Measurements from ENCODE around the gene CIBAR2.

CIBAR2 gene

GRCh38 chr16:85104821-85105391, 7.4 kb downstream of the CIBAR2 start:
- FAIRE-seq (peak; percentile 85), DNase-seq (ENCODE audit: insufficient read length, low spot score) (peak; percentile 44)

- FAIRE-seq = no peak
- DNase-seq (ENCODE audit: insufficient read length, low spot score) = no peak
Measured at GRCh38 chr16:85104147-85104546, 8.1 kb downstream of the CIBAR2 start.

GRCh38 chr16:85103114-85104079, 8.9 kb downstream of the CIBAR2 start:
- peak; percentile 65 for FAIRE-seq
- DNase-seq (ENCODE audit: insufficient read length, low spot score) = no peak

GRCh38 chr16:85101956-85102630, 10.2 kb downstream of the CIBAR2 start:
- DNase-seq (ENCODE audit: insufficient read length, low spot score) = no peak
- FAIRE-seq = no peak

- FAIRE-seq = no peak
- no peak for DNase-seq (ENCODE audit: insufficient read length, low spot score)
Measured at GRCh38 chr16:85100265-85100664, 12.0 kb downstream of the CIBAR2 start.

GRCh38 chr16:85098565-85098964, 13.7 kb downstream of the CIBAR2 start:
- no peak for FAIRE-seq
- DNase-seq (ENCODE audit: insufficient read length, low spot score) = no peak

- FAIRE-seq (no peak), DNase-seq (ENCODE audit: insufficient read length, low spot score) (no peak)
Measured at GRCh38 chr16:85096921-85097320, 15.4 kb downstream of the CIBAR2 start.

GRCh38 chr16:85094812-85095211, 17.5 kb downstream of the CIBAR2 start:
- DNase-seq (ENCODE audit: insufficient read length, low spot score) (no peak), FAIRE-seq (no peak)

GRCh38 chr16:85094176-85094805, 18.0 kb downstream of the CIBAR2 start:
- DNase-seq (ENCODE audit: insufficient read length, low spot score) (no peak), FAIRE-seq (no peak)

- no peak for FAIRE-seq
Measured at GRCh38 chr16:85093705-85094104, 18.6 kb downstream of the CIBAR2 start.

GRCh38 chr16:85092851-85093250, 19.4 kb downstream of the CIBAR2 start:
- no peak for DNase-seq (ENCODE audit: insufficient read length, low spot score)
- no peak for FAIRE-seq

More at GRCh38 chr16:85093705-85094104, 18.6 kb downstream of the CIBAR2 start:
- DNase-seq (ENCODE audit: insufficient read length, low spot score) = no peak

GRCh38 chr16:85092309-85092708, 20.0 kb downstream of the CIBAR2 start:
- FAIRE-seq (no peak), DNase-seq (ENCODE audit: insufficient read length, low spot score) (no peak)

- FAIRE-seq = no peak
- DNase-seq (ENCODE audit: insufficient read length, low spot score) = no peak
Measured at GRCh38 chr16:85091522-85091910, 20.8 kb downstream of the CIBAR2 start.

- no peak for FAIRE-seq
- no peak for DNase-seq (ENCODE audit: insufficient read length, low spot score)
Measured at GRCh38 chr16:85090873-85091521, 21.3 kb downstream of the CIBAR2 start.

- FAIRE-seq = no peak
Measured at GRCh38 chr16:85090181-85090580, 22.1 kb downstream of the CIBAR2 start.

GRCh38 chr16:85089525-85089924, 22.7 kb downstream of the CIBAR2 start:
- DNase-seq (ENCODE audit: insufficient read length, low spot score) (no peak), FAIRE-seq (no peak)

More at GRCh38 chr16:85090181-85090580, 22.1 kb downstream of the CIBAR2 start:
- DNase-seq (ENCODE audit: insufficient read length, low spot score) = no peak

- DNase-seq (ENCODE audit: insufficient read length, low spot score) = no peak
- no peak for FAIRE-seq
Measured at GRCh38 chr16:85088570-85089199, 23.6 kb downstream of the CIBAR2 start.

GRCh38 chr16:85087899-85088569, 24.2 kb downstream of the CIBAR2 start:
- FAIRE-seq (no peak), DNase-seq (ENCODE audit: insufficient read length, low spot score) (no peak)

Measured in GM19239 (cell line).